ENCODE results near the gene LRRC8B. TPM values are rescaled to one million over a fixed set of nuclear protein-coding genes. Genes with fewer than 3 reads are reported as not detected.
"Not testable (repeated sequence)": the region's sequence is repeated elsewhere in the genome, so short reads cannot be mapped to it uniquely, and the experiment has no call there.

The LRRC8B gene
- total RNA-seq, 1 donor, result 1.4 TPM

DNA sequence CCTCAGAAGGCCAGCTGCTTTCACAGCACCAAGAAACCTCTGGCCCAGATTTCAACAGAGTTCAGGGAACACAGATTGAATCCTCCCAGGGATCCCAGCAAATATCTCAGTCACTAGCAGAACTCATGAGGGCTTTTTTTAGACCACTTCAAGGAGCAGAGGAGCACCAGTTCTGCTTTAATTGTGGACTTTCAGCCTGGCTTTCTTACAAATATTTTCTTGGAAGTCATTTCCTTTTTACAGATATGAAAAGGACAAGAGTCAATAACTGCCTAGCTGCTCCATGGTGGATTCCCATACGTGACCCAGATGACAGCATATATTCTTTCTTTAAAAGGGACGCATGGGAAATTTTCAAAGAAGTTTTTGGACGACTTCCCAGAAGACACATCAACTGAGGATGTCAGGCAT, 6.4 kb upstream of the LRRC8B start:
- Histone ChIP-seq H3K36me3 (ENCODE audit: insufficient read depth, low read length) (no peaks in the 10 kb centered on the region), H3K4me2 (ENCODE audit: insufficient read depth, low read length) (no peak overlapping the region), H4K20me1 (ENCODE audit: insufficient read depth, low read length) (no peaks in the 10 kb centered on the region), H2AFZ (ENCODE audit: low read length) (no peak overlapping the region), H3K79me2 (ENCODE audit: insufficient read depth, low read length) (no peaks in the 10 kb centered on the region), H3K9me3 (ENCODE audit: low read depth, low read length) (no peaks in the 10 kb centered on the region), H3K27me3 (ENCODE audit: insufficient read depth, low read length) (no peaks in the 10 kb centered on the region), H3K4me3 (ENCODE audit: insufficient read depth, low read length) (no peak overlapping the region), H3K27ac (ENCODE audit: low read depth, low read length) (no peak overlapping the region), H3K4me1 (ENCODE audit: insufficient read depth, low read length) (no peaks in the 10 kb centered on the region)
- TF ChIP-seq, protein P1, sequence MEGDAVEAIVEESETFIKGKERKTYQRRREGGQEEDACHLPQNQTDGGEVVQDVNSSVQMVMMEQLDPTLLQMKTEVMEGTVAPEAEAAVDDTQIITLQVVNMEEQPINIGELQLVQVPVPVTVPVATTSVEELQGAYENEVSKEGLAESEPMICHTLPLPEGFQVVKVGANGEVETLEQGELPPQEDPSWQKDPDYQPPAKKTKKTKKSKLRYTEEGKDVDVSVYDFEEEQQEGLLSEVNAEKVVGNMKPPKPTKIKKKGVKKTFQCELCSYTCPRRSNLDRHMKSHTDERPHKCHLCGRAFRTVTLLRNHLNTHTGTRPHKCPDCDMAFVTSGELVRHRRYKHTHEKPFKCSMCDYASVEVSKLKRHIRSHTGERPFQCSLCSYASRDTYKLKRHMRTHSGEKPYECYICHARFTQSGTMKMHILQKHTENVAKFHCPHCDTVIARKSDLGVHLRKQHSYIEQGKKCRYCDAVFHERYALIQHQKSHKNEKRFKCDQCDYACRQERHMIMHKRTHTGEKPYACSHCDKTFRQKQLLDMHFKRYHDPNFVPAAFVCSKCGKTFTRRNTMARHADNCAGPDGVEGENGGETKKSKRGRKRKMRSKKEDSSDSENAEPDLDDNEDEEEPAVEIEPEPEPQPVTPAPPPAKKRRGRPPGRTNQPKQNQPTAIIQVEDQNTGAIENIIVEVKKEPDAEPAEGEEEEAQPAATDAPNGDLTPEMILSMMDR (IDR thresholded peaks at IDR 0.05; ENCODE audit: extremely low read depth, low read depth, low read length), result no peak
- no peak for DNase-seq (ENCODE audit: insufficient read length, low spot score, missing footprints)

DNA sequence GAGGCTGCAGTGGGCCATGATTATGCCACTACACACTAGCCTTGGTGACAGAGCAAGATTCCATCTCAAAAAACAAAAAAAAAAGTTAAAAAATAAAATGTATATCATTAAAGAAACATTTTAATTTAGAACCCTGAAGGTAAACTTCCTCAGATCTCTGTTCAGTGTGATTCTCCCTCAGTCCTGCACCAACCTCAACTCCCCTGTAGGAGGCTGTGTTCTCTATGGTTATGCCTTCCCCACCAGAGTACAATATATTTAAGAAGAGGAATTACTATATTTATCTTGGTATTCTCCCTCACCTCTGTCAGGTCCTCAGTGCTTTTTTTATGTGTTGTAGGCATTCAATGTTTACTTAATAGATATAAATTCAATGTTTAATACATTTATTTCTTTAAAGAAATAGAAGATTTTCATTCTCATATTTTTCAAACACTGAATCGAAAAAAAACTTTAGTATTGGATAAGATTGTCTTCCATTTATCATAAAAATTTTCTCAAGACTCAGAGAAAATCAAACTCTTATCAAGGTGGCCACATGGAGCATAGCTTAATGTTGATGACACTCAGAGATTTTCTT, 4.8 kb upstream of the LRRC8B start:
- no peaks in the 10 kb centered on the region for H4K20me1 ChIP-seq (ENCODE audit: insufficient read depth, low read length)
- H3K79me2 ChIP-seq (ENCODE audit: insufficient read depth, low read length), result no peaks in the 10 kb centered on the region
- no peaks in the 10 kb centered on the region for H3K36me3 ChIP-seq (ENCODE audit: insufficient read depth, low read length)
- H3K9me3 ChIP-seq (ENCODE audit: low read depth, low read length), result no peaks in the 10 kb centered on the region
- peaks cover 5% of the 10 kb centered on the region for H3K27me3 ChIP-seq (ENCODE audit: insufficient read depth, low read length)
- DNase-seq (ENCODE audit: insufficient read length, low spot score, missing footprints), result peak; percentile 88
- H3K4me3 ChIP-seq (ENCODE audit: insufficient read depth, low read length), result no peak overlapping the region
- no peak overlapping the region for H2AFZ ChIP-seq (ENCODE audit: low read length)
- TF ChIP-seq, protein P1 (IDR thresholded peaks at IDR 0.05; ENCODE audit: extremely low read depth, low read depth, low read length), result peak; percentile 69
- no peak overlapping the region for H3K27ac ChIP-seq (ENCODE audit: low read depth, low read length)
- peaks cover 5% of the 10 kb centered on the region for H3K4me1 ChIP-seq (ENCODE audit: insufficient read depth, low read length)
- H3K4me2 ChIP-seq (ENCODE audit: insufficient read depth, low read length), result no peak overlapping the region

DNA sequence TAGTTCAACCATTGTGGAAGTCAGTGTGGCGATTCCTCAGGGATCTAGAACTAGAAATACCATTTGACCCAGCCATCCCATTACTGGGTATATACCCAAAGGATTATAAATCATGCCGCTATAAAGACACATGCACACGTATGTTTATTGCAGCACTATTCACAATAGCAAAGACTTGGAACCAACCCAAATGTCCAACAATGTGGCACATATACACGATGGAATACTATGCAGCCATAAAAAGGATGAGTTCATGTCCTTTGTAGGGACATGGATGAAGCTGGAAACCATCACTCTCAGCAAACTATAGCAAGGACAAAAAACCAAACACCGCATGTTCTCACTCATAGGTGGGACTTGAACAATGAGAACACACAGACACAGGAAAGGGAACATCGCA, 2.7 kb upstream of the LRRC8B start:
- not testable (repeated sequence) for H3K79me2 ChIP-seq (ENCODE audit: insufficient read depth, low read length); H3K9me3 ChIP-seq (ENCODE audit: low read depth, low read length); H4K20me1 ChIP-seq (ENCODE audit: insufficient read depth, low read length); H3K36me3 ChIP-seq (ENCODE audit: insufficient read depth, low read length); DNase-seq (ENCODE audit: insufficient read length, low spot score, missing footprints); H3K4me2 ChIP-seq (ENCODE audit: insufficient read depth, low read length); H3K27ac ChIP-seq (ENCODE audit: low read depth, low read length); H3K27me3 ChIP-seq (ENCODE audit: insufficient read depth, low read length); H2AFZ ChIP-seq (ENCODE audit: low read length); H3K4me3 ChIP-seq (ENCODE audit: insufficient read depth, low read length)
- H3K4me1 ChIP-seq (ENCODE audit: insufficient read depth, low read length), result peaks cover 10% of the 10 kb centered on the region

DNA sequence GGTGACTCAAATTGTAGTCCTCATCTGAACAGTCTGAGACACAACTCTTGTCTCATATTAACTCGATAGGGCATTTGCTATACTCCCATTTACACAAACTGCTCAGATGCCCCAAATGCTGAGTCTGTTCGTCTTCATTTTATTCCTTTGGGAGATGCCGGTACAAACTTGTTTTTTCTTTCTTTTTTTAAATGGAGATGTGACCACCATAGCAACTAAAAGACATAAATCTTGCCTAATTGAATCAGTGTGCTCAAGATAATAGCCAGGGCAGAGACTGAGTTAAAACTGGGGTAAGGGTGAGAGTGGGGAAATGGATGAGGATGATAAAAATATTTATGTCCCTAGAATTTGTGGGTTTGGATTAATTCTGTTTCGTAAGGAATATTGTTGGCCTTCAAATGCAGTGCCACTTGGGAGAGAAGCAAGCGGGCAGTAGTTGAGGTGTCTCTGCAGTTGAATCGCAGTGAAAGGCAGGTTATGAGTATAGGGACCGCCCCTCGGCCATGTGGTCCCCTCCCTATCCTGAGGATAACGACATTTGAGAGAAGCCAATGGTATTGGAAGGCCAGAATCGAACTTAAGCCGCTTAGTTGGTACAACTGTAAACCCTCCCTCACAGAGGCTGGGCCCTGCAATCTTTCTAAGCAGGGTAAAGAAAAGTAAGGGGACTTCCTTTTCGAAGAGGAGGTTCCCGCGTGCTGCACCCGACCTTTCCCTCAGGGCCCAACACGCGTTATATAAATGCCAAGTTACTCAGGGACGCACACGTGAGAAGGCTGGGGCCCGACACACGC, 859 bp upstream of the LRRC8B start:
- peak; percentile 78 for DNase-seq (ENCODE audit: insufficient read length, low spot score, missing footprints)
- TF ChIP-seq, protein P1 (IDR thresholded peaks at IDR 0.05; ENCODE audit: extremely low read depth, low read depth, low read length), result no peak
- Histone ChIP-seq H3K27me3 (ENCODE audit: insufficient read depth, low read length) (peaks cover 5% of the 10 kb centered on the region), H3K4me2 (ENCODE audit: insufficient read depth, low read length) (peak overlapping the region; percentile 90), H3K4me1 (ENCODE audit: insufficient read depth, low read length) (peaks cover 10% of the 10 kb centered on the region), H2AFZ (ENCODE audit: low read length) (peak overlapping the region; percentile 97), H3K79me2 (ENCODE audit: insufficient read depth, low read length) (no peaks in the 10 kb centered on the region), H4K20me1 (ENCODE audit: insufficient read depth, low read length) (no peaks in the 10 kb centered on the region), H3K27ac (ENCODE audit: low read depth, low read length) (peak overlapping the region; percentile 49), H3K36me3 (ENCODE audit: insufficient read depth, low read length) (no peaks in the 10 kb centered on the region), H3K9me3 (ENCODE audit: low read depth, low read length) (no peaks in the 10 kb centered on the region), H3K4me3 (ENCODE audit: insufficient read depth, low read length) (peak overlapping the region; percentile 85)
